Keratinocyte (primary cell): ENCODE data around the gene SNX24. TPM values are rescaled to one million over a fixed set of nuclear protein-coding genes. Genes with fewer than 3 reads are reported as not detected.

ENCODE experiments used
- DNase-seq: peaks from one replicate; pipeline ENCODE4 v3.0.0-alpha.2; 2011; ENCODE audit warnings: low read depth, missing footprints, low spot score
- FAIRE-seq: peaks from 2 replicates; lab custom pipeline; 2011; peaks lifted over from hg19 to GRCh38; lab: Jason Lieb, UNC
- H2AFZ ChIP-seq: 2 replicates; pipeline ENCODE4 v1.6.0; 2012; ENCODE audit warnings: low read length, control low read depth, inconsistent platforms; ENCODE audit not compliant: control insufficient read depth
- H3K27ac ChIP-seq: 2 replicates; pipeline ENCODE4 v1.5.1; 2011; ENCODE audit warnings: low read length; ENCODE audit not compliant: control insufficient read depth, insufficient read depth
- H3K27me3 ChIP-seq: 3 replicates; pipeline ENCODE4 v1.6.0; 2011; ENCODE audit warnings: low read length; ENCODE audit not compliant: control insufficient read depth, insufficient read depth; ENCODE audit errors: extremely low read depth
- H3K36me3 ChIP-seq, 2 experiments: 2 replicates in 1 of 2; 3 replicates in 1 of 2; pipeline ENCODE4 v1.5.1; 2011; ENCODE audit warnings: low read length in 2 of 2, mild to moderate bottlenecking in 1 of 2; ENCODE audit not compliant: control insufficient read depth in 2 of 2, insufficient read depth in 2 of 2; ENCODE audit errors: extremely low read depth in 1 of 2
- H3K4me1 ChIP-seq: 3 replicates; pipeline ENCODE4 v1.5.1; 2011; ENCODE audit warnings: low read length; ENCODE audit not compliant: control insufficient read depth, insufficient read depth; ENCODE audit errors: extremely low read depth
- H3K4me2 ChIP-seq: 3 replicates; pipeline ENCODE4 v1.6.0; 2011; ENCODE audit warnings: low read depth, low read length; ENCODE audit not compliant: control insufficient read depth, insufficient read depth; ENCODE audit errors: extremely low read depth
- H3K4me3 ChIP-seq, 3 experiments: fragments of 200-600 bp in 1 of 3; sonication (generic) in 1 of 3; 2 replicates in 2 of 3; 3 replicates in 1 of 3; pipeline ENCODE4 v1.5.1; 2011 to 2016; ENCODE audit warnings: low read length in 3 of 3, mild to moderate bottlenecking in 3 of 3, control low read depth in 2 of 3, inconsistent platforms in 1 of 3, low read depth in 1 of 3, mixed read lengths in 1 of 3, mixed run types in 1 of 3, moderate library complexity in 1 of 3; ENCODE audit not compliant: control insufficient read depth in 2 of 3, insufficient read depth in 2 of 3; ENCODE audit errors: extremely low read depth in 1 of 3
- H3K79me2 ChIP-seq: 2 replicates; pipeline ENCODE4 v1.6.0; 2012; ENCODE audit warnings: low read length; ENCODE audit not compliant: control insufficient read depth, insufficient read depth
- H3K9ac ChIP-seq: 3 replicates; pipeline ENCODE4 v1.6.0; 2011; ENCODE audit warnings: low read length; ENCODE audit not compliant: control insufficient read depth, insufficient read depth; ENCODE audit errors: extremely low read depth
- H3K9me1 ChIP-seq: 3 replicates; pipeline ENCODE4 v1.6.0; 2011; ENCODE audit warnings: low read length; ENCODE audit not compliant: control insufficient read depth, insufficient read depth; ENCODE audit errors: extremely low read depth
- H3K9me3 ChIP-seq: 2 replicates; pipeline ENCODE4 v1.5.1; 2012; ENCODE audit warnings: low read depth, low read length; ENCODE audit not compliant: control insufficient read depth
- H4K20me1 ChIP-seq: 3 replicates; pipeline ENCODE4 v1.6.0; 2011; ENCODE audit warnings: low read length; ENCODE audit not compliant: control insufficient read depth, insufficient read depth; ENCODE audit errors: extremely low read depth
- CTCF ChIP-seq, 3 experiments: IDR thresholded peaks in 1 of 3; conservative IDR thresholded peaks in 1 of 3; optimal IDR thresholded peaks in 1 of 3; 2 replicates in 2 of 3; 3 replicates in 1 of 3; pipeline versions ENCODE3 to v1.5.1; 2011; ENCODE audit warnings: low read length in 3 of 3, mild to moderate bottlenecking in 3 of 3, moderate library complexity in 2 of 3, control low read depth in 1 of 3, inconsistent platforms in 1 of 3; ENCODE audit not compliant: insufficient read depth in 2 of 3; ENCODE audit errors: extremely low read depth in 1 of 3
- EZH2 ChIP-seq: IDR thresholded peaks from one replicate; pipeline ENCODE4 v1.6.1; 2012; ENCODE audit warnings: inconsistent platforms, mild to moderate bottlenecking, low read length, moderate library complexity
- dilution Hi-C: fragments of 300-500 bp; cut with MboI; formaldehyde crosslinking; loops from one replicate; pipeline ENCODE4 v1.7.0; 2020; ENCODE audit warnings: low sequenced_read_pairs; ENCODE audit not compliant: extremely low pct_ligation_motif_present
- polyA plus RNA-seq, 5 experiments: library from polyadenylated mRNA; depleted of rRNA in 3 of 5; stranded (reverse) in 3 of 5; stranded (forward) in 1 of 5; unstranded in 1 of 5; fragments of >200 nt; gene quantifications; 1 replicate in 1 of 5; 2 replicates in 3 of 5; 3 replicates in 1 of 5; pipeline versions ENCODE4 v1.2.1 to v1.2.3, GENCODE V29; 2011 to 2012; ENCODE audit warnings: missing spikeins in 2 of 5, low read depth in 1 of 5, low replicate concordance in 1 of 5

SNX24 gene
- polyA plus RNA-seq, 1 donor (not counting 4 experiments of a cell fraction or from before 2014, with no cell fraction given) = 15.0 TPM

DNA sequence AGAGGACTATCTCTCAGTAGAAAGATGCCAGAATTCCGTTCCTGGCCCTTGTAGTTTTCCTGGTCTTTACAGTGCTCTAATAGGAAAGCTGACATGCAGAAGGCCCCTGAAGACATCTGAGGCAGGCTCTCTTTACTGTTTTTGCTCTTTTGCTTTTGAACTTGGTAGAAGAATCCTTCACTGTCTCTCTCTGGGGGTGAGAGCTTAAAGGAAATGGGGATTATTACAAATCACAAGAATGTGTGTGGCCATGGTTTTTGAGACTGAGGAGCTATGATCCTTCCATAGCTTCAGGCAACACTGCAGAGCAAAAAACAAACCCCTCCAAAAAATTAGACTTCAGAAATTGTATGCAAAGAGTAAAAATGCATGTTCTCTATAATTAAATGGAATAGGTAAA, 102.0 kb downstream of the SNX24 start:
- no peak overlapping the region for H3K4me3 ChIP-seq
- no peaks in the 10 kb centered on the region for H4K20me1 ChIP-seq
- FAIRE-seq (no peak), DNase-seq (no peak)
- no peaks in the 10 kb centered on the region for H3K9me1 ChIP-seq
- no peaks in the 10 kb centered on the region for H3K27me3 ChIP-seq
- dilution Hi-C loops = no loop called here
- no peak overlapping the region for H2AFZ ChIP-seq
- H3K27ac ChIP-seq = no peak overlapping the region
- no peaks in the 10 kb centered on the region for H3K79me2 ChIP-seq
- H3K4me2 ChIP-seq = no peak overlapping the region
- TF ChIP-seq CTCF (optimal IDR thresholded peaks at IDR 0.05 in 1 of 3, IDR thresholded peaks at IDR 0.05 in 1 of 3, conservative IDR thresholded peaks at IDR 0.05 in 1 of 3; ENCODE audit: extremely low read depth in 1 of 3, insufficient read depth in 2 of 3, low read length in 3 of 3) = no peak
- no peaks in the 10 kb centered on the region for H3K4me1 ChIP-seq
- H3K9me3 ChIP-seq = no peaks in the 10 kb centered on the region
- H3K36me3 ChIP-seq = peaks cover 4 to 8% of the 10 kb centered on the region in 2 experiments
- H3K9ac ChIP-seq = no peak overlapping the region

GRCh38 chr5:122947772-122948171, 102.4 kb downstream of the SNX24 start:
- dilution Hi-C loops = no loop called here

More at GRCh38 chr5:122947772-122948171, 102.4 kb downstream of the SNX24 start:
- Histone ChIP-seq H3K9me1 (no peaks in the 10 kb centered on the region), H3K4me1 (no peaks in the 10 kb centered on the region), H2AFZ (no peak overlapping the region), H3K9me3 (no peaks in the 10 kb centered on the region), H3K4me3 (no peak overlapping the region), H4K20me1 (no peaks in the 10 kb centered on the region), H3K27ac (no peak overlapping the region), H3K36me3 (peaks cover 4 to 8% of the 10 kb centered on the region in 2 experiments), H3K27me3 (no peaks in the 10 kb centered on the region), H3K79me2 (no peaks in the 10 kb centered on the region), H3K4me2 (no peak overlapping the region), H3K9ac (no peak overlapping the region)
- DNase-seq (no peak), FAIRE-seq (no peak)
- TF ChIP-seq CTCF (optimal IDR thresholded peaks at IDR 0.05 in 1 of 3, IDR thresholded peaks at IDR 0.05 in 1 of 3, conservative IDR thresholded peaks at IDR 0.05 in 1 of 3; ENCODE audit: extremely low read depth in 1 of 3, insufficient read depth in 2 of 3, low read length in 3 of 3) = no peak
- TF ChIP-seq EZH2 = no peak
